Vagina (tissue), 2 donors: Measurements from ENCODE around the gene CRYZ.

Experiments used
- CTCF ChIP-seq, 3 experiments: fragments of 450-650 bp in 2 of 3; fragments of 200-600 bp in 1 of 3; sonication (generic) in 1 of 3; IDR thresholded peaks; one replicate each; pipeline ENCODE4 v1.5.1; 2017 to 2019; ENCODE audit warnings: antibody characterized with exemption in 3 of 3, mild to moderate bottlenecking in 2 of 3, moderate library complexity in 2 of 3
- POLR2A ChIP-seq, 2 donors: fragments of 450-650 bp; IDR thresholded peaks; one replicate each; pipeline ENCODE4 v1.6.1; 2017; ENCODE audit warnings: antibody characterized with exemption in 2 of 2, mild to moderate bottlenecking in 2 of 2, moderate library complexity in 2 of 2

GRCh38 chr1:74731399-74732052 lies 1.3 kb downstream of the CRYZ start:
- no peak for TF ChIP-seq CTCF (IDR thresholded peaks at IDR 0.05)
- no peak for TF ChIP-seq POLR2A (IDR thresholded peaks at IDR 0.05)
